NB4 (cell line): ENCODE data around the gene GADD45G.

Source experiments
- CTCF ChIP-seq: IDR thresholded peaks from one replicate; pipeline ENCODE4 v1.5.1; 2012; ENCODE audit warnings: low read depth, low read length
- MAX ChIP-seq: IDR thresholded peaks from 2 replicates; pipeline ENCODE4 v1.6.1; 2011; ENCODE audit warnings: low read depth, low read length
- MYC ChIP-seq: IDR thresholded peaks from 2 replicates; pipeline ENCODE4 v1.6.1; 2011; ENCODE audit warnings: low read depth, low read length
- POLR2A ChIP-seq: IDR thresholded peaks from 2 replicates; pipeline ENCODE4 v1.6.1; 2011; ENCODE audit warnings: mild to moderate bottlenecking; ENCODE audit not compliant: insufficient read length; ENCODE audit errors: extremely low read depth

GRCh38 chr9:89602978-89603766 lies 1.6 kb upstream of the GADD45G start:
- peak; percentile 90 for TF ChIP-seq CTCF
- no peak for TF ChIP-seq POLR2A
- TF ChIP-seq MAX: no peak
- TF ChIP-seq MYC: no peak
